ENCODE data around the gene SETD1A. TPM values are rescaled to one million over a fixed set of nuclear protein-coding genes. Genes with fewer than 3 reads are reported as not detected.

SETD1A gene
- total RNA-seq, 1 donor from 2014 or later: 7.2 TPM

GRCh38 chr16:30983289-30983889 is 25.8 kb downstream of the SETD1A start:
- no peak for TF ChIP-seq CTCF (IDR thresholded peaks at IDR 0.05; ENCODE audit: insufficient read depth, low read length, poor library complexity, severe bottlenecking)
- no peak for DNase-seq (ENCODE audit: low read depth)
- H3K4me3 ChIP-seq (ENCODE audit: low read depth, low read length): no peak overlapping the region
- H3K36me3 ChIP-seq (ENCODE audit: control insufficient read depth, insufficient read depth, low read length): peaks cover 5% of the 10 kb centered on the region
- H3K27me3 ChIP-seq (ENCODE audit: control insufficient read depth, insufficient read depth, low read length): no peaks in the 10 kb centered on the region

GRCh38 chr16:30983898-30984610 is 26.5 kb downstream of the SETD1A start:
- no peaks in the 10 kb centered on the region for H3K27me3 ChIP-seq (ENCODE audit: control insufficient read depth, insufficient read depth, low read length)
- no peak overlapping the region for H3K4me3 ChIP-seq (ENCODE audit: low read depth, low read length)
- DNase-seq (ENCODE audit: low read depth): no peak
- TF ChIP-seq CTCF (IDR thresholded peaks at IDR 0.05; ENCODE audit: insufficient read depth, low read length, poor library complexity, severe bottlenecking): no peak
- H3K36me3 ChIP-seq (ENCODE audit: control insufficient read depth, insufficient read depth, low read length): peaks cover 5% of the 10 kb centered on the region

- peak within 1 kb of the TSS; percentile 52 for H3K4me3 ChIP-seq (ENCODE audit: low read depth, low read length)
- H3K36me3 ChIP-seq (ENCODE audit: control insufficient read depth, insufficient read depth, low read length): peaks cover 5% of the 10 kb centered on the region
- DNase-seq (ENCODE audit: low read depth): no peak
These were observed 27.3 kb downstream of the SETD1A start, which contains the start of gene HSD3B7 for GRCh38 chr16:30984669-30985400. Gene HSD3B7, plus strand, starts transcription at chr16:30985207. Its CDS starts 452 bp downstream, at chr16:30985659.

GRCh38 chr16:30985401-30986128 is 28.0 kb downstream of the SETD1A start:
- TF ChIP-seq CTCF (IDR thresholded peaks at IDR 0.05; ENCODE audit: insufficient read depth, low read length, poor library complexity, severe bottlenecking): peak; percentile 67
- DNase-seq (ENCODE audit: low read depth): no peak
- H3K27me3 ChIP-seq (ENCODE audit: control insufficient read depth, insufficient read depth, low read length): no peaks in the 10 kb centered on the region
- peaks cover 3% of the 10 kb centered on the region for H3K36me3 ChIP-seq (ENCODE audit: control insufficient read depth, insufficient read depth, low read length)
- H3K4me3 ChIP-seq (ENCODE audit: low read depth, low read length): peak overlapping the region; percentile 52

More at GRCh38 chr16:30984669-30985400, 27.3 kb downstream of the SETD1A start, which contains the start of gene HSD3B7:
- TF ChIP-seq CTCF (IDR thresholded peaks at IDR 0.05; ENCODE audit: insufficient read depth, low read length, poor library complexity, severe bottlenecking): peak; percentile 98
- no peaks in the 10 kb centered on the region for H3K27me3 ChIP-seq (ENCODE audit: control insufficient read depth, insufficient read depth, low read length)

- TF ChIP-seq CTCF (IDR thresholded peaks at IDR 0.05; ENCODE audit: insufficient read depth, low read length, poor library complexity, severe bottlenecking): no peak
- Histone ChIP-seq H3K36me3 (ENCODE audit: control insufficient read depth, insufficient read depth, low read length) (peaks cover 3% of the 10 kb centered on the region), H3K27me3 (ENCODE audit: control insufficient read depth, insufficient read depth, low read length) (no peaks in the 10 kb centered on the region), H3K4me3 (ENCODE audit: low read depth, low read length) (no peak overlapping the region)
- DNase-seq (ENCODE audit: low read depth): no peak
These were observed 28.8 kb downstream of the SETD1A start for GRCh38 chr16:30986129-30986991.
